VCaP (cell line): Measurements from ENCODE around the gene RAD17.

Source experiments
- H3K27ac ChIP-seq: fragments of 450-650 bp; 2 replicates; pipeline ENCODE4 v1.5.1; 2017
- CTCF ChIP-seq: fragments of 450-650 bp; conservative IDR thresholded peaks from 2 replicates; pipeline ENCODE4 v1.5.1; 2017; ENCODE audit warnings: mild to moderate bottlenecking, moderate library complexity

RAD17 gene

GRCh38 chr5:69369340-69370121, at the start of gene RAD17, which contains the start of the genes AK6 and TAF9:
TSS of gene RAD17 (plus strand) at chr5:69369818. CDS start at chr5:69372209, 2,391 bp downstream.
TSS of gene AK6 (minus strand) at chr5:69369520. CDS start at chr5:69369490, 30 bp downstream.
TSS of gene TAF9 (minus strand) at chr5:69369520. CDS start at chr5:69365737, 3,783 bp downstream.
- peak within 1 kb of the TSS; percentile 99 for H3K27ac ChIP-seq
- TF ChIP-seq CTCF, result no peak

- TF ChIP-seq CTCF, result no peak
- H3K27ac ChIP-seq, result no peak overlapping the region
Observed at GRCh38 chr5:69326365-69326764, 43.3 kb upstream of the RAD17 start.

GRCh38 chr5:69329905-69330489, 39.6 kb upstream of the RAD17 start:
- H3K27ac ChIP-seq, result peak overlapping the region; percentile 98
- TF ChIP-seq CTCF, result no peak

GRCh38 chr5:69331528-69332445, 37.8 kb upstream of the RAD17 start:
- no peak for TF ChIP-seq CTCF
- H3K27ac ChIP-seq, result peak overlapping the region; percentile 98

GRCh38 chr5:69333668-69334315, 35.8 kb upstream of the RAD17 start:
- peak overlapping the region; percentile 98 for H3K27ac ChIP-seq

GRCh38 chr5:69334793-69335268, 34.8 kb upstream of the RAD17 start:
- peak overlapping the region; percentile 32; the same call in 1 of the 2 replicates for H3K27ac ChIP-seq
- peak; percentile 94 for TF ChIP-seq CTCF

GRCh38 chr5:69335341-69335935, 34.2 kb upstream of the RAD17 start:
- no peak for TF ChIP-seq CTCF
- peak overlapping the region; percentile 32; the same call in 1 of the 2 replicates for H3K27ac ChIP-seq
